HG03432 (cell line): ENCODE data around the gene ZNF783.
A peak's percentile ranks its signal among the peaks of the same experiment; 100 is the strongest.
"Not testable (repeated sequence)": the region's sequence is repeated elsewhere in the genome, so short reads cannot be mapped to it uniquely, and the experiment has no call there.

Experiments
- ATAC-seq: cut with Tn5 transposase; IDR thresholded peaks from one replicate; pipeline ENCODE4 v1.9.1; 2021; ENCODE audit warnings: mild to moderate bottlenecking, moderate library complexity; ENCODE audit not compliant: unreplicated experiment

ZNF783 gene

GRCh38 chr7:149239345-149240143 lies 22.5 kb upstream of the ZNF783 start, which contains the start of gene ZNF212:
Gene ZNF212 (plus strand): TSS chr7:149239651. CDS start chr7:149239779, 128 bp downstream.
- peak; percentile 100 for ATAC-seq

- no peak for ATAC-seq
Measured at GRCh38 chr7:149240637-149241036, 21.4 kb upstream of the ZNF783 start.

GRCh38 chr7:149241696-149242095 lies 20.3 kb upstream of the ZNF783 start:
- ATAC-seq, result no peak

- ATAC-seq, result peak; percentile 76
Measured at GRCh38 chr7:149245244-149245643, 16.8 kb upstream of the ZNF783 start.

- ATAC-seq, result peak; percentile 30
Measured at GRCh38 chr7:149245744-149246143, 16.3 kb upstream of the ZNF783 start.

GRCh38 chr7:149248777-149249176 lies 13.2 kb upstream of the ZNF783 start:
- ATAC-seq, result no peak

- ATAC-seq, result not testable (repeated sequence)
Measured at GRCh38 chr7:149250151-149250550, 11.8 kb upstream of the ZNF783 start.

- not testable (repeated sequence) for ATAC-seq
Measured at GRCh38 chr7:149251518-149251917, 10.5 kb upstream of the ZNF783 start.

GRCh38 chr7:149252378-149252777 lies 9.6 kb upstream of the ZNF783 start:
- ATAC-seq, result no peak

GRCh38 chr7:149253665-149254064 lies 8.3 kb upstream of the ZNF783 start:
- no peak for ATAC-seq

GRCh38 chr7:149254181-149254858 lies 7.7 kb upstream of the ZNF783 start:
- ATAC-seq, result no peak

GRCh38 chr7:149255174-149255573 lies 6.8 kb upstream of the ZNF783 start:
- no peak for ATAC-seq

- no peak for ATAC-seq
Measured at GRCh38 chr7:149256568-149256967, 5.4 kb upstream of the ZNF783 start.

GRCh38 chr7:149257146-149257545 lies 4.8 kb upstream of the ZNF783 start:
- no peak for ATAC-seq

- no peak for ATAC-seq
Measured at GRCh38 chr7:149261316-149261828, 624 bp upstream of the ZNF783 start.

GRCh38 chr7:149266451-149266850 lies 4.5 kb downstream of the ZNF783 start:
- ATAC-seq, result no peak

- ATAC-seq, result no peak
Measured at GRCh38 chr7:149267733-149268132, 5.7 kb downstream of the ZNF783 start.

GRCh38 chr7:149274424-149274823 lies 12.4 kb downstream of the ZNF783 start:
- ATAC-seq, result not testable (repeated sequence)

- ATAC-seq, result no peak
Measured at GRCh38 chr7:149277871-149278270, 15.9 kb downstream of the ZNF783 start.

- no peak for ATAC-seq
Measured at GRCh38 chr7:149278396-149278795, 16.4 kb downstream of the ZNF783 start.

- no peak for ATAC-seq
Measured at GRCh38 chr7:149279111-149279743, 17.2 kb downstream of the ZNF783 start.
